K562 (cell line): ENCODE measurements around the gene BFSP2. TPM values are rescaled to one million over a fixed set of nuclear protein-coding genes. Genes with fewer than 3 reads are reported as not detected.

Experiments used
- ATAC-seq: fragments of 200-7000 bp; cut with Tn5 transposase; 3 replicates; pipeline ENCODE4 v1.9.1; 2020; ENCODE audit warnings: moderate library complexity
- BruUV-seq: library from RNA; stranded (reverse); fragments of 400-500 nt; replicated peaks from 2 replicates; lab custom pipeline; 2021; lab: Mats Ljungman, UMichigan
- CTCF ChIA-PET: fragments of 300-600 bp; formaldehyde crosslinking; extraction: SDS; loops from one replicate; lab custom pipeline; 2021; ENCODE audit warnings: low intra/inter-chr PET ratio; lab: Yijun Ruan, JAX
- POLR2A ChIA-PET: fragments of 300-600, 350-650 bp; sonication (Branson Sonifier 250); formaldehyde crosslinking; extraction: SDS; loops from one replicate; lab custom pipeline; 2021; ENCODE audit warnings: antibody characterized with exemption, inconsistent platforms; lab: Yijun Ruan, JAX
- DNase-seq, 4 experiments: peaks; one replicate each; pipeline versions ENCODE4 v3.0.0 to v3.0.0-alpha.2; 2011 to 2018; ENCODE audit warnings: low spot score in 3 of 4, mixed read lengths in 3 of 4; ENCODE audit errors: extremely low read depth in 1 of 4
- FAIRE-seq: peaks from 2 replicates; lab custom pipeline; 2011; peaks lifted over from hg19 to GRCh38; lab: Jason Lieb, UNC
- H2AFZ ChIP-seq: 2 replicates; pipeline ENCODE4 v1.6.0; 2011; ENCODE audit warnings: low read depth, low read length, control low read depth, inconsistent platforms
- H3K27ac ChIP-seq: fragments of 200-600 bp; 3 replicates; pipeline ENCODE4 v1.8.0; 2011; ENCODE audit warnings: low read depth, mild to moderate bottlenecking, control low read depth, inconsistent platforms, low read length, moderate library complexity, mixed read lengths; ENCODE audit errors: extremely low read depth
- H3K27me3 ChIP-seq, 2 experiments: fragments of 300-600 bp in 1 of 2; 2 replicates in 1 of 2; 3 replicates in 1 of 2; pipeline versions ENCODE4 v1.6.0 to v1.8.0; 2011; ENCODE audit warnings: inconsistent platforms in 2 of 2, low read length in 2 of 2, mild to moderate bottlenecking in 1 of 2, mixed read lengths in 1 of 2, moderate library complexity in 1 of 2; ENCODE audit not compliant: control insufficient read depth in 2 of 2, insufficient read depth in 2 of 2
- H3K36me3 ChIP-seq: fragments of 300-600 bp; 3 replicates; pipeline ENCODE4 v1.8.0; 2011; ENCODE audit warnings: mild to moderate bottlenecking, low read length, inconsistent platforms; ENCODE audit not compliant: control insufficient read depth, insufficient read depth
- H3K4me1 ChIP-seq, 2 experiments: fragments of 200-600 bp in 1 of 2; replicated peaks in 1 of 2; 2 replicates in 1 of 2; 3 replicates in 1 of 2; pipeline versions ENCODE4 v1.5.1 to v1.8.0; 2011; ENCODE audit warnings: inconsistent platforms in 2 of 2, low read length in 2 of 2, mild to moderate bottlenecking in 1 of 2, mixed read lengths in 1 of 2, moderate library complexity in 1 of 2; ENCODE audit not compliant: control insufficient read depth in 2 of 2, insufficient read depth in 2 of 2
- H3K4me2 ChIP-seq: 2 replicates; pipeline ENCODE4 v1.6.1; 2011; ENCODE audit warnings: low read length, control low read depth, inconsistent platforms, mixed read lengths; ENCODE audit not compliant: insufficient read depth
- H3K4me3 ChIP-seq: fragments of 200-600 bp; sonication (generic), shearing (Covaris generic); 2 replicates; pipeline ENCODE4 v1.5.1; 2016; ENCODE audit warnings: control low read depth, inconsistent platforms
- H3K79me2 ChIP-seq: fragments of 200-600 bp; 3 replicates; pipeline ENCODE4 v1.8.0; 2011; ENCODE audit warnings: low read length, inconsistent platforms; ENCODE audit not compliant: control insufficient read depth, insufficient read depth
- H3K9ac ChIP-seq, 2 experiments: 2 replicates each; pipeline versions ENCODE4 v1.6.0 to v1.6.1; 2011; ENCODE audit warnings: low read depth in 2 of 2, low read length in 2 of 2, control low read depth in 1 of 2, inconsistent platforms in 1 of 2, mild to moderate bottlenecking in 1 of 2, mixed read lengths in 1 of 2; ENCODE audit not compliant: insufficient read depth in 1 of 2
- H3K9me1 ChIP-seq: one replicate; pipeline ENCODE4 v1.6.0; 2011; ENCODE audit warnings: inconsistent platforms, mild to moderate bottlenecking, low read length, moderate library complexity; ENCODE audit not compliant: control insufficient read depth, insufficient read depth
- H3K9me3 ChIP-seq: replicated peaks from 2 replicates; pipeline ENCODE4 v1.5.1; 2011; ENCODE audit warnings: low read depth, low read length, inconsistent platforms; ENCODE audit not compliant: control insufficient read depth, insufficient read depth
- H4K20me1 ChIP-seq: replicated peaks from 2 replicates; pipeline ENCODE4 v1.6.1; 2011; ENCODE audit warnings: low read length, inconsistent platforms, mixed read lengths; ENCODE audit not compliant: control insufficient read depth, insufficient read depth
- BCOR ChIP-seq: fragments of 450-650 bp; IDR thresholded peaks from 2 replicates; pipeline ENCODE4 v1.6.1; 2016
- CBX2 ChIP-seq: fragments of 200-600 bp; sonication (generic); IDR thresholded peaks from one replicate; pipeline ENCODE4 v1.6.1; 2012; ENCODE audit warnings: mild to moderate bottlenecking, low read length, inconsistent platforms; ENCODE audit not compliant: insufficient read depth, poor library complexity, severe bottlenecking
- CEBPG ChIP-seq, 3 experiments: fragments of 200-800 bp in 1 of 3; sonication (Bioruptor generic) in 1 of 3; sonication (generic) in 1 of 3; formaldehyde crosslinking in 1 of 3; IDR thresholded peaks in 2 of 3; conservative IDR thresholded peaks in 1 of 3; 2 replicates each; pipeline versions ENCODE4 v1.6.1 to v1.8.0; 2016 to 2022; ENCODE audit warnings: missing compliant biosample characterization in 2 of 3, missing genetic modification characterization in 2 of 3, mild to moderate bottlenecking in 1 of 3, missing genetic modification reagents in 1 of 3
- ELF2 ChIP-seq: fragments of 250-450 bp; sonication (Bioruptor Pico); IDR thresholded peaks from 2 replicates; pipeline ENCODE4 v1.5.0; 2021; ENCODE audit warnings: mild to moderate bottlenecking
- EP300 ChIP-seq: IDR thresholded peaks from 2 replicates; pipeline ENCODE4 v1.6.1; 2012; ENCODE audit warnings: low read length, improper control_type of control experiment
- EP400 ChIP-seq: fragments of 450-650 bp; IDR thresholded peaks from 2 replicates; pipeline ENCODE4 v1.6.1; 2017; ENCODE audit warnings: antibody characterized with exemption, mild to moderate bottlenecking, moderate library complexity
- HDAC2 ChIP-seq: fragments of 450-650 bp; IDR thresholded peaks from 2 replicates; pipeline ENCODE4 v1.6.1; 2016; ENCODE audit warnings: mild to moderate bottlenecking
- MEIS2 ChIP-seq: fragments of 450-650 bp; IDR thresholded peaks from 2 replicates; pipeline ENCODE4 v1.6.1; 2014; ENCODE audit warnings: mild to moderate bottlenecking; ENCODE audit not compliant: partially characterized antibody
- NFIX ChIP-seq: fragments of 250-450 bp; sonication (Bioruptor Pico); IDR thresholded peaks from 2 replicates; pipeline ENCODE4 v1.4.0; 2020; ENCODE audit warnings: low read depth, mild to moderate bottlenecking, moderate library complexity
- NR3C1 ChIP-seq: sonication (generic); formaldehyde crosslinking; IDR thresholded peaks from 2 replicates; pipeline ENCODE4 v1.8.1; 2022; ENCODE audit warnings: missing genetic modification reagents
- POLR2A ChIP-seq: fragments of 450-650 bp; conservative IDR thresholded peaks from 2 replicates; pipeline ENCODE4 v1.6.1; 2016
- SREBF2 ChIP-seq: sonication (generic); formaldehyde crosslinking; IDR thresholded peaks from 2 replicates; pipeline ENCODE4 v1.4.0; 2020; ENCODE audit warnings: mild to moderate bottlenecking, missing genetic modification reagents
- THRAP3 ChIP-seq: fragments of 450-650 bp; IDR thresholded peaks from 2 replicates; pipeline ENCODE4 v1.6.1; 2016; ENCODE audit warnings: mild to moderate bottlenecking, inconsistent platforms, borderline replicate concordance
- ZFP30 ChIP-seq: fragments of 250-450 bp; sonication (Bioruptor Pico); IDR thresholded peaks from 2 replicates; pipeline ENCODE4 v1.8.0; 2022; ENCODE audit warnings: moderate library complexity, mild to moderate bottlenecking, inconsistent platforms, borderline replicate concordance
- ZNF12 ChIP-seq: sonication (generic); formaldehyde crosslinking; IDR thresholded peaks from 2 replicates; pipeline ENCODE4 v1.4.0; 2020; ENCODE audit warnings: mild to moderate bottlenecking, missing genetic modification reagents
- ZNF224 ChIP-seq: sonication (generic); formaldehyde crosslinking; IDR thresholded peaks from 2 replicates; pipeline ENCODE4 v1.8.0; 2022; ENCODE audit warnings: mild to moderate bottlenecking, missing genetic modification reagents
- ZNF277 ChIP-seq: fragments of 250-450 bp; sonication (Bioruptor Pico); IDR thresholded peaks from 2 replicates; pipeline ENCODE4 v1.8.0; 2022; ENCODE audit warnings: inconsistent platforms, mild to moderate bottlenecking, moderate library complexity, borderline replicate concordance
- WGBS: fragments of 100-300 bp; shearing (Covaris generic); methylation state at CpG from one replicate; pipeline ENCODE4 v1.1.6; 2016; ENCODE audit warnings: low coverage, mixed read lengths; ENCODE audit not compliant: insufficient coverage; ENCODE audit errors: missing lambda C conversion rate; 5-methylcytosine and 5-hydroxymethylcytosine counted together
- in situ Hi-C: fragments of 300-500 bp; cut with MboI; formaldehyde crosslinking; loops from 4 replicates; pipeline ENCODE4 v1.15.0; 2018; ENCODE audit warnings: inconsistent platforms, mixed read lengths
- intact Hi-C: fragments of 100-400 bp; cut with micrococcal nuclease; formaldehyde crosslinking; loops from 2 replicates; pipeline ENCODE4 v1.14.2; 2022
- polyA plus RNA-seq, 8 experiments: library from polyadenylated mRNA; depleted of rRNA in 4 of 8; stranded (reverse) in 5 of 8; unstranded in 3 of 8; fragments of >200 nt; fragmentation: Nextera tagmentation in 2 of 8; fragmentation: Illumina TruSeq in 1 of 8; extraction: Ambion mirVana in 2 of 8; extraction: Trizol in 1 of 8; gene quantifications; 2 replicates each; pipeline versions ENCODE4 v1.2.1 to v1.2.3, GENCODE V29; 2011 to 2014; ENCODE audit warnings: inconsistent platforms in 1 of 8, missing spikeins in 1 of 8
- total RNA-seq, 7 experiments: library from RNA; depleted of rRNA in 6 of 7; stranded (reverse); fragments of >200 nt in 6 of 7; fragmentation: Illumina TruSeq in 2 of 7; extraction: Trizol in 2 of 7; gene quantifications; 2 replicates each; pipeline versions ENCODE4 v1.2.1 to v1.2.3, GENCODE V29; 2011 to 2021; ENCODE audit warnings: low replicate concordance in 1 of 7

The BFSP2 gene
- total and polyA plus RNA-seq, 9 of the 15 experiments (the other 6 are each of a cell fraction or from before 2014, with no cell fraction given) = not detected

- no peak overlapping the region for H3K27ac ChIP-seq
- H3K4me2 ChIP-seq = no peak overlapping the region
- POLR2A ChIA-PET = no interaction called here
- CTCF ChIA-PET = no interaction called here
- no peak overlapping the region for H2AFZ ChIP-seq
- H3K4me1 ChIP-seq = no peaks in the 10 kb centered on the region; a peak in 1 of 5 replicates
- BruUV-seq = no TSS peak
- H3K36me3 ChIP-seq = no peaks in the 10 kb centered on the region
- no peak overlapping the region; a peak in 1 of 4 replicates for H3K9ac ChIP-seq
- intact Hi-C loops (no loop called here), in situ Hi-C loops (no loop called here)
- no peaks in the 10 kb centered on the region for H3K9me3 ChIP-seq
- FAIRE-seq = no peak
- no peaks in the 10 kb centered on the region for H3K27me3 ChIP-seq
- WGBS = 0% methylated on average over 2 of the region's 3 CpGs
- TF ChIP-seq EP400 (no peak), ZFP30 (no peak), CEBPG (CRISPR knock-in tag; IDR thresholded peaks at IDR 0.05) (no peak), CEBPG (tag; conservative IDR thresholded peaks at IDR 0.05 in 1 of 2, IDR thresholded peaks at IDR 0.05 in 1 of 2) (no peak), EP300 (no peak), POLR2A (no peak), NFIX (CRISPR knock-in tag) (no peak), SREBF2 (CRISPR knock-in tag) (no peak), ELF2 (no peak), ZNF277 (CRISPR knock-in tag) (no peak), CBX2 (no peak), BCOR (no peak), ZNF224 (CRISPR knock-in tag) (no peak), HDAC2 (no peak), ZNF12 (no peak), MEIS2 (no peak), THRAP3 (no peak), NR3C1 (CRISPR knock-in tag) (no peak)
- H3K4me3 ChIP-seq = no peak overlapping the region
- H3K9me1 ChIP-seq = no peaks in the 10 kb centered on the region
- no peaks in the 10 kb centered on the region for H4K20me1 ChIP-seq
- no peak for ATAC-seq
- DNase-seq = no peak
- H3K79me2 ChIP-seq = no peaks in the 10 kb centered on the region
Observed at GRCh38 chr3:133491481-133492059, 91.7 kb downstream of the BFSP2 start.
